ENCODE measurements around the gene CLSTN1. TPM values are rescaled to one million over a fixed set of nuclear protein-coding genes. Genes with fewer than 3 reads are reported as not detected.

The CLSTN1 gene
- total and polyA plus RNA-seq, 2 of the 13 experiments (the other 11 are each of a cell fraction or from before 2014, with no cell fraction given), result 19.7 to 29.8 TPM

GRCh38 chr1:9717193-9718005, 106.4 kb downstream of the CLSTN1 start (continued):
- TF ChIP-seq HOMEZ (CRISPR knock-in tag; IDR thresholded peaks at IDR 0.05; ENCODE audit: low read depth) (peak; percentile 28), STAG1 (CRISPR knock-in tag; IDR thresholded peaks at IDR 0.05) (peak; percentile 32; the same call in 1 of the 2 replicates), ETV5 (CRISPR knock-in tag; IDR thresholded peaks at IDR 0.05; ENCODE audit: borderline replicate concordance) (peak; percentile 89), HOXD1 (CRISPR knock-in tag; IDR thresholded peaks at IDR 0.05) (no peak; the same call in 1 of the 2 replicates), ZNF121 (CRISPR knock-in tag; IDR thresholded peaks at IDR 0.05) (no peak; the same call in 1 of the 2 replicates), ZNF564 (CRISPR knock-in tag; IDR thresholded peaks at IDR 0.05) (peak; percentile 60; the same call in 1 of the 2 replicates), SAFB2 (CRISPR knock-in tag; IDR thresholded peaks at IDR 0.05; ENCODE audit: borderline replicate concordance, low read depth) (no peak; the same call in 1 of the 2 replicates), ZBTB2 (CRISPR knock-in tag; IDR thresholded peaks at IDR 0.05; ENCODE audit: low read depth) (no peak), ZFP36L1 (CRISPR knock-in tag; IDR thresholded peaks at IDR 0.05) (no peak), ZNF598 (CRISPR knock-in tag; IDR thresholded peaks at IDR 0.05; ENCODE audit: borderline replicate concordance) (no peak), ZNF34 (CRISPR knock-in tag; IDR thresholded peaks at IDR 0.05; ENCODE audit: borderline replicate concordance) (peak; percentile 98), NR2C2 (CRISPR knock-in tag; IDR thresholded peaks at IDR 0.05; ENCODE audit: borderline replicate concordance) (peak; percentile 82), ZNF747 (CRISPR knock-in tag; IDR thresholded peaks at IDR 0.05; ENCODE audit: borderline replicate concordance) (peak; percentile 91; the same call in 1 of the 2 replicates), BORCS8-MEF2B (CRISPR knock-in tag; IDR thresholded peaks at IDR 0.05) (peak; percentile 65; the same call in 1 of the 2 replicates), MAFK (conservative IDR thresholded peaks at IDR 0.05 in 1 of 2, IDR thresholded peaks at IDR 0.05 in 1 of 2; ENCODE audit: low read length in 2 of 2) (no peak), ZNF550 (CRISPR knock-in tag; IDR thresholded peaks at IDR 0.05; ENCODE audit: borderline replicate concordance) (no peak), NCOA2 (CRISPR knock-in tag; IDR thresholded peaks at IDR 0.05) (peak; percentile 44; the same call in 1 of the 2 replicates), RFXANK (CRISPR knock-in tag; IDR thresholded peaks at IDR 0.05) (0 out of 2 replicates have a peak, but pooled peaks have one; percentile 68), SNAPC2 (CRISPR knock-in tag; IDR thresholded peaks at IDR 0.05) (peak; percentile 26; the same call in 1 of the 2 replicates), NRL (CRISPR knock-in tag; IDR thresholded peaks at IDR 0.05; ENCODE audit: borderline replicate concordance) (peak; percentile 56; the same call in 1 of the 2 replicates), ZFP82 (CRISPR knock-in tag; IDR thresholded peaks at IDR 0.05; ENCODE audit: borderline replicate concordance) (peak; percentile 57; the same call in 1 of the 2 replicates), PREB (CRISPR knock-in tag; IDR thresholded peaks at IDR 0.05) (no peak), GFI1 (CRISPR knock-in tag; IDR thresholded peaks at IDR 0.05; ENCODE audit: borderline replicate concordance) (no peak), ZNF891 (CRISPR knock-in tag; IDR thresholded peaks at IDR 0.05) (no peak; the same call in 1 of the 2 replicates), RFXAP (CRISPR knock-in tag; IDR thresholded peaks at IDR 0.05; ENCODE audit: borderline replicate concordance) (peak; percentile 63), SMAD1 (CRISPR knock-in tag; IDR thresholded peaks at IDR 0.05; ENCODE audit: borderline replicate concordance, low read depth) (no peak)

Measured in HepG2 (cell line).